HepG2 (cell line): ENCODE data around the gene SYAP1. TPM values are rescaled to one million over a fixed set of nuclear protein-coding genes. Genes with fewer than 3 reads are reported as not detected.
A peak's percentile ranks its signal among the peaks of the same experiment; 100 is the strongest.

Experiments
- CBX5 ChIP-seq: sonication (generic); formaldehyde crosslinking; IDR thresholded peaks from 2 replicates; pipeline ENCODE4 v1.4.0; 2020; ENCODE audit warnings: missing genetic modification reagents, borderline replicate concordance
- CREM ChIP-seq, 2 experiments: sonication (generic) in 1 of 2; formaldehyde crosslinking in 1 of 2; IDR thresholded peaks; 2 replicates each; pipeline versions ENCODE4 v1.4.0 to v1.6.1; 2016 to 2020; ENCODE audit warnings: antibody characterized with exemption in 1 of 2, mild to moderate bottlenecking in 1 of 2, missing genetic modification reagents in 1 of 2
- ELF3 ChIP-seq: IDR thresholded peaks from 2 replicates; pipeline ENCODE4 v1.6.1; 2016; ENCODE audit warnings: missing genetic modification reagents, missing compliant biosample characterization
- POGZ ChIP-seq: sonication (generic); formaldehyde crosslinking; IDR thresholded peaks from 2 replicates; pipeline ENCODE4 v1.4.0; 2020; ENCODE audit warnings: mild to moderate bottlenecking, missing genetic modification reagents
- RARA ChIP-seq: IDR thresholded peaks from 2 replicates; pipeline ENCODE4 v1.6.1; 2016; ENCODE audit warnings: missing genetic modification reagents, missing compliant biosample characterization
- TBL1XR1 ChIP-seq: fragments of 150-350 bp; IDR thresholded peaks from 2 replicates; pipeline ENCODE4 v1.6.1; 2014; ENCODE audit warnings: borderline replicate concordance, low read length; ENCODE audit not compliant: partially characterized antibody
- ZBTB20 ChIP-seq: sonication (generic); formaldehyde crosslinking; IDR thresholded peaks from 2 replicates; pipeline ENCODE4 v1.8.1; 2023; ENCODE audit warnings: missing genetic modification reagents, low read depth, mild to moderate bottlenecking, borderline replicate concordance
- ZBTB21 ChIP-seq: sonication (generic); formaldehyde crosslinking; IDR thresholded peaks from 2 replicates; pipeline ENCODE4 v1.4.0; 2020; ENCODE audit warnings: missing genetic modification reagents
- ZNF788 ChIP-seq: sonication (generic); formaldehyde crosslinking; IDR thresholded peaks from 2 replicates; pipeline ENCODE4 v1.5.0; 2020; ENCODE audit warnings: mild to moderate bottlenecking, missing genetic modification reagents, borderline replicate concordance
- ZSCAN29 ChIP-seq: sonication (generic); formaldehyde crosslinking; conservative IDR thresholded peaks from 2 replicates; pipeline ENCODE4 v1.4.0; 2020; ENCODE audit warnings: mild to moderate bottlenecking, missing genetic modification reagents
- polyA plus RNA-seq, 8 experiments: library from polyadenylated mRNA; depleted of rRNA in 3 of 8; stranded (reverse) in 7 of 8; unstranded in 1 of 8; fragments of >200 nt; fragmentation: Illumina TruSeq in 4 of 8; extraction: Trizol in 4 of 8; gene quantifications; 2 replicates each; pipeline versions ENCODE4 v1.2.1 to v1.2.3, GENCODE V29; 2011 to 2016; ENCODE audit warnings: low read depth in 4 of 8, missing spikeins in 1 of 8, mixed read lengths in 1 of 8; ENCODE audit not compliant: insufficient read depth in 1 of 8
- total RNA-seq, 5 experiments: library from RNA; depleted of rRNA; stranded (reverse); fragments of >200 nt; fragmentation: Illumina TruSeq; extraction: Trizol; gene quantifications; 2 replicates each; pipeline ENCODE4 v1.2.3, GENCODE V29; 2016; ENCODE audit warnings: low read depth in 1 of 5
- TF ChIP-seq, protein P1 (sequence below): sonication (generic); formaldehyde crosslinking; IDR thresholded peaks from 2 replicates; pipeline ENCODE4 v1.5.0; 2020; ENCODE audit warnings: missing genetic modification reagents
- TF ChIP-seq, protein P2 (sequence below): sonication (generic); formaldehyde crosslinking; IDR thresholded peaks from 2 replicates; pipeline ENCODE4 v1.5.0; 2020; ENCODE audit warnings: mild to moderate bottlenecking, missing genetic modification reagents, borderline replicate concordance
- TF ChIP-seq, protein P3 (sequence below): sonication (generic); formaldehyde crosslinking; IDR thresholded peaks from 2 replicates; pipeline ENCODE4 v1.8.0; 2022; ENCODE audit warnings: missing genetic modification reagents, mild to moderate bottlenecking, moderate library complexity, borderline replicate concordance
- TF ChIP-seq, protein P4 (sequence below): sonication (generic); formaldehyde crosslinking; IDR thresholded peaks from 2 replicates; pipeline ENCODE4 v1.4.0; 2020; ENCODE audit warnings: mild to moderate bottlenecking, missing genetic modification reagents
- TF ChIP-seq, protein P5 (sequence below): IDR thresholded peaks from 2 replicates; pipeline ENCODE4 v1.6.1; 2016; ENCODE audit warnings: missing compliant biosample characterization, missing genetic modification reagents, borderline replicate concordance

The SYAP1 gene
- total and polyA plus RNA-seq, 2 of the 13 experiments (the other 11 are each of a cell fraction or from before 2014, with no cell fraction given), result 4.9 to 18.5 TPM

DNA sequence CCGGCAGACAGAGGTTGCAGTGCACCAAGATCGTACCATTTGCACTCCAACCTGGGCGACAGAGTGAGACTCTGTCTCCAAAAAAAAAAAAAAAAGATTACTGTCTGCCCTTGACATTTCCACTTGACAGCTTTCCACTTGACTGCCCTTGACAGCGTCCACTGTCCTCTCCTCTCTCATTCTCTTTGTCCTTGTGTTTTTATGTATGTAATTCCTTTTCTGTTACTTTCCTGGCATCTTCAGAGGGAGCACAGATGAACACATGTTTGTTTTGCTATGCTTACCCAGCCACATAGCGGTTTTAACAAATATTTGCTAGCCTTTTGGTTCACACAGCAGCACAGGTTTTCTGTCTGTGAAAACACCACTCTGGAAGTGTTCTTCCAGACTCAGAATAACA, 26.2 kb downstream of the SYAP1 start (continued):
- TF ChIP-seq, protein P1, sequence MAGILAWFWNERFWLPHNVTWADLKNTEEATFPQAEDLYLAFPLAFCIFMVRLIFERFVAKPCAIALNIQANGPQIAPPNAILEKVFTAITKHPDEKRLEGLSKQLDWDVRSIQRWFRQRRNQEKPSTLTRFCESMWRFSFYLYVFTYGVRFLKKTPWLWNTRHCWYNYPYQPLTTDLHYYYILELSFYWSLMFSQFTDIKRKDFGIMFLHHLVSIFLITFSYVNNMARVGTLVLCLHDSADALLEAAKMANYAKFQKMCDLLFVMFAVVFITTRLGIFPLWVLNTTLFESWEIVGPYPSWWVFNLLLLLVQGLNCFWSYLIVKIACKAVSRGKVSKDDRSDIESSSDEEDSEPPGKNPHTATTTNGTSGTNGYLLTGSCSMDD (CRISPR knock-in tag), result no peak
- TF ChIP-seq, protein P2, sequence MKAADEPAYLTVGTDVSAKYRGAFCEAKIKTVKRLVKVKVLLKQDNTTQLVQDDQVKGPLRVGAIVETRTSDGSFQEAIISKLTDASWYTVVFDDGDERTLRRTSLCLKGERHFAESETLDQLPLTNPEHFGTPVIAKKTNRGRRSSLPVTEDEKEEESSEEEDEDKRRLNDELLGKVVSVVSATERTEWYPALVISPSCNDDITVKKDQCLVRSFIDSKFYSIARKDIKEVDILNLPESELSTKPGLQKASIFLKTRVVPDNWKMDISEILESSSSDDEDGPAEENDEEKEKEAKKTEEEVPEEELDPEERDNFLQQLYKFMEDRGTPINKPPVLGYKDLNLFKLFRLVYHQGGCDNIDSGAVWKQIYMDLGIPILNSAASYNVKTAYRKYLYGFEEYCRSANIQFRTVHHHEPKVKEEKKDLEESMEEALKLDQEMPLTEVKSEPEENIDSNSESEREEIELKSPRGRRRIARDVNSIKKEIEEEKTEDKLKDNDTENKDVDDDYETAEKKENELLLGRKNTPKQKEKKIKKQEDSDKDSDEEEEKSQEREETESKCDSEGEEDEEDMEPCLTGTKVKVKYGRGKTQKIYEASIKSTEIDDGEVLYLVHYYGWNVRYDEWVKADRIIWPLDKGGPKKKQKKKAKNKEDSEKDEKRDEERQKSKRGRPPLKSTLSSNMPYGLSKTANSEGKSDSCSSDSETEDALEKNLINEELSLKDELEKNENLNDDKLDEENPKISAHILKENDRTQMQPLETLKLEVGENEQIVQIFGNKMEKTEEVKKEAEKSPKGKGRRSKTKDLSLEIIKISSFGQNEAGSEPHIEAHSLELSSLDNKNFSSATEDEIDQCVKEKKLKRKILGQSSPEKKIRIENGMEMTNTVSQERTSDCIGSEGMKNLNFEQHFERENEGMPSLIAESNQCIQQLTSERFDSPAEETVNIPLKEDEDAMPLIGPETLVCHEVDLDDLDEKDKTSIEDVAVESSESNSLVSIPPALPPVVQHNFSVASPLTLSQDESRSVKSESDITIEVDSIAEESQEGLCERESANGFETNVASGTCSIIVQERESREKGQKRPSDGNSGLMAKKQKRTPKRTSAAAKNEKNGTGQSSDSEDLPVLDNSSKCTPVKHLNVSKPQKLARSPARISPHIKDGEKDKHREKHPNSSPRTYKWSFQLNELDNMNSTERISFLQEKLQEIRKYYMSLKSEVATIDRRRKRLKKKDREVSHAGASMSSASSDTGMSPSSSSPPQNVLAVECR (CRISPR knock-in tag), result peak; percentile 21; the same call in 1 of the 2 replicates
- TF ChIP-seq ZNF788 (CRISPR knock-in tag) (no peak), CREM (IDR thresholded peaks at IDR 0.05) (peak; percentile 39), CREM (CRISPR knock-in tag; IDR thresholded peaks at IDR 0.05) (no peak), POGZ (no peak), ZBTB21 (CRISPR knock-in tag) (no peak), ZBTB20 (CRISPR knock-in tag) (no peak), ELF3 (CRISPR knock-in tag) (0 out of 2 replicates have a peak, but pooled peaks have one; percentile 19), CBX5 (CRISPR knock-in tag) (no peak), ZSCAN29 (CRISPR knock-in tag) (no peak), RARA (CRISPR knock-in tag) (peak; percentile 91), TBL1XR1 (peak; percentile 41)
- TF ChIP-seq, protein P3, sequence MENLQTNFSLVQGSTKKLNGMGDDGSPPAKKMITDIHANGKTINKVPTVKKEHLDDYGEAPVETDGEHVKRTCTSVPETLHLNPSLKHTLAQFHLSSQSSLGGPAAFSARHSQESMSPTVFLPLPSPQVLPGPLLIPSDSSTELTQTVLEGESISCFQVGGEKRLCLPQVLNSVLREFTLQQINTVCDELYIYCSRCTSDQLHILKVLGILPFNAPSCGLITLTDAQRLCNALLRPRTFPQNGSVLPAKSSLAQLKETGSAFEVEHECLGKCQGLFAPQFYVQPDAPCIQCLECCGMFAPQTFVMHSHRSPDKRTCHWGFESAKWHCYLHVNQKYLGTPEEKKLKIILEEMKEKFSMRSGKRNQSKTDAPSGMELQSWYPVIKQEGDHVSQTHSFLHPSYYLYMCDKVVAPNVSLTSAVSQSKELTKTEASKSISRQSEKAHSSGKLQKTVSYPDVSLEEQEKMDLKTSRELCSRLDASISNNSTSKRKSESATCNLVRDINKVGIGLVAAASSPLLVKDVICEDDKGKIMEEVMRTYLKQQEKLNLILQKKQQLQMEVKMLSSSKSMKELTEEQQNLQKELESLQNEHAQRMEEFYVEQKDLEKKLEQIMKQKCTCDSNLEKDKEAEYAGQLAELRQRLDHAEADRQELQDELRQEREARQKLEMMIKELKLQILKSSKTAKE (CRISPR knock-in tag), result peak; percentile 72; the same call in 1 of the 2 replicates
- TF ChIP-seq, protein P4, sequence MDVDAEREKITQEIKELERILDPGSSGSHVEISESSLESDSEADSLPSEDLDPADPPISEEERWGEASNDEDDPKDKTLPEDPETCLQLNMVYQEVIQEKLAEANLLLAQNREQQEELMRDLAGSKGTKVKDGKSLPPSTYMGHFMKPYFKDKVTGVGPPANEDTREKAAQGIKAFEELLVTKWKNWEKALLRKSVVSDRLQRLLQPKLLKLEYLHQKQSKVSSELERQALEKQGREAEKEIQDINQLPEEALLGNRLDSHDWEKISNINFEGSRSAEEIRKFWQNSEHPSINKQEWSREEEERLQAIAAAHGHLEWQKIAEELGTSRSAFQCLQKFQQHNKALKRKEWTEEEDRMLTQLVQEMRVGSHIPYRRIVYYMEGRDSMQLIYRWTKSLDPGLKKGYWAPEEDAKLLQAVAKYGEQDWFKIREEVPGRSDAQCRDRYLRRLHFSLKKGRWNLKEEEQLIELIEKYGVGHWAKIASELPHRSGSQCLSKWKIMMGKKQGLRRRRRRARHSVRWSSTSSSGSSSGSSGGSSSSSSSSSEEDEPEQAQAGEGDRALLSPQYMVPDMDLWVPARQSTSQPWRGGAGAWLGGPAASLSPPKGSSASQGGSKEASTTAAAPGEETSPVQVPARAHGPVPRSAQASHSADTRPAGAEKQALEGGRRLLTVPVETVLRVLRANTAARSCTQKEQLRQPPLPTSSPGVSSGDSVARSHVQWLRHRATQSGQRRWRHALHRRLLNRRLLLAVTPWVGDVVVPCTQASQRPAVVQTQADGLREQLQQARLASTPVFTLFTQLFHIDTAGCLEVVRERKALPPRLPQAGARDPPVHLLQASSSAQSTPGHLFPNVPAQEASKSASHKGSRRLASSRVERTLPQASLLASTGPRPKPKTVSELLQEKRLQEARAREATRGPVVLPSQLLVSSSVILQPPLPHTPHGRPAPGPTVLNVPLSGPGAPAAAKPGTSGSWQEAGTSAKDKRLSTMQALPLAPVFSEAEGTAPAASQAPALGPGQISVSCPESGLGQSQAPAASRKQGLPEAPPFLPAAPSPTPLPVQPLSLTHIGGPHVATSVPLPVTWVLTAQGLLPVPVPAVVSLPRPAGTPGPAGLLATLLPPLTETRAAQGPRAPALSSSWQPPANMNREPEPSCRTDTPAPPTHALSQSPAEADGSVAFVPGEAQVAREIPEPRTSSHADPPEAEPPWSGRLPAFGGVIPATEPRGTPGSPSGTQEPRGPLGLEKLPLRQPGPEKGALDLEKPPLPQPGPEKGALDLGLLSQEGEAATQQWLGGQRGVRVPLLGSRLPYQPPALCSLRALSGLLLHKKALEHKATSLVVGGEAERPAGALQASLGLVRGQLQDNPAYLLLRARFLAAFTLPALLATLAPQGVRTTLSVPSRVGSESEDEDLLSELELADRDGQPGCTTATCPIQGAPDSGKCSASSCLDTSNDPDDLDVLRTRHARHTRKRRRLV (CRISPR knock-in tag), result no peak
- TF ChIP-seq, protein P5, sequence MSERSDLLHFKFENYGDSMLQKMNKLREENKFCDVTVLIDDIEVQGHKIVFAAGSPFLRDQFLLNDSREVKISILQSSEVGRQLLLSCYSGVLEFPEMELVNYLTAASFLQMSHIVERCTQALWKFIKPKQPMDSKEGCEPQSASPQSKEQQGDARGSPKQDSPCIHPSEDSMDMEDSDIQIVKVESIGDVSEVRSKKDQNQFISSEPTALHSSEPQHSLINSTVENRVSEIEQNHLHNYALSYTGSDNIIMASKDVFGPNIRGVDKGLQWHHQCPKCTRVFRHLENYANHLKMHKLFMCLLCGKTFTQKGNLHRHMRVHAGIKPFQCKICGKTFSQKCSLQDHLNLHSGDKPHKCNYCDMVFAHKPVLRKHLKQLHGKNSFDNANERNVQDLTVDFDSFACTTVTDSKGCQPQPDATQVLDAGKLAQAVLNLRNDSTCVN (CRISPR knock-in tag), result no peak
